CD14-positive monocyte (primary cell): ENCODE results near the gene GNAL. TPM values are rescaled to one million over a fixed set of nuclear protein-coding genes. Genes with fewer than 3 reads are reported as not detected.

Source experiments
- DNase-seq, 3 donors: peaks; one replicate each; pipeline ENCODE4 v3.0.0-alpha.2; 2011 to 2022
- H2AFZ ChIP-seq: 2 replicates; pipeline ENCODE4 v1.6.0; 2012; ENCODE audit warnings: mild to moderate bottlenecking, low read depth, low read length, inconsistent platforms; ENCODE audit not compliant: insufficient read depth, poor library complexity, severe bottlenecking
- H3K27ac ChIP-seq, 2 donors: 1 replicate in 1 of 2; 2 replicates in 1 of 2; pipeline ENCODE4 v1.5.1; 2012 to 2013; ENCODE audit warnings: low read length in 2 of 2, control low read depth in 1 of 2, inconsistent platforms in 1 of 2, low read depth in 1 of 2, mild to moderate bottlenecking in 1 of 2
- H3K27me3 ChIP-seq, 2 donors: one replicate each; pipeline versions ENCODE4 v1.6.0 to v1.6.1; 2011 to 2013; ENCODE audit warnings: low read length in 2 of 2; ENCODE audit not compliant: control insufficient read depth in 2 of 2, insufficient read depth in 2 of 2
- H3K36me3 ChIP-seq, 2 donors: replicated peaks in 1 of 2; 1 replicate in 1 of 2; 2 replicates in 1 of 2; pipeline versions ENCODE4 v1.5.1 to v1.6.1; 2012 to 2013; ENCODE audit warnings: low read length in 2 of 2, control low read depth in 1 of 2, inconsistent platforms in 1 of 2, mild to moderate bottlenecking in 1 of 2; ENCODE audit not compliant: insufficient read depth in 2 of 2, control insufficient read depth in 1 of 2
- H3K4me1 ChIP-seq, 2 donors: 1 replicate in 1 of 2; 2 replicates in 1 of 2; pipeline versions ENCODE4 v1.5.1 to v1.6.1; 2012 to 2013; ENCODE audit warnings: low read length in 2 of 2, control low read depth in 1 of 2, inconsistent platforms in 1 of 2, mild to moderate bottlenecking in 1 of 2, moderate library complexity in 1 of 2; ENCODE audit not compliant: insufficient read depth in 2 of 2, control insufficient read depth in 1 of 2
- H3K4me2 ChIP-seq: replicated peaks from 2 replicates; pipeline ENCODE3; 2012; ENCODE audit warnings: low read length, moderate library complexity, mild to moderate bottlenecking; ENCODE audit not compliant: poor library complexity, severe bottlenecking; ENCODE audit errors: extremely low read depth
- H3K4me3 ChIP-seq, 3 experiments: fragments of 200-600 bp in 1 of 3; sonication (generic) in 1 of 3; replicated peaks in 1 of 3; 1 replicate in 2 of 3; 2 replicates in 1 of 3; pipeline ENCODE4 v1.5.1; 2011 to 2013; ENCODE audit warnings: low read length in 3 of 3, mild to moderate bottlenecking in 3 of 3, control low read depth in 2 of 3, low read depth in 2 of 3, inconsistent platforms in 1 of 3, moderate library complexity in 1 of 3
- H3K79me2 ChIP-seq: 2 replicates; pipeline ENCODE4 v1.6.0; 2012; ENCODE audit warnings: mild to moderate bottlenecking, control low read depth, inconsistent platforms, low read length, moderate library complexity; ENCODE audit not compliant: insufficient read depth
- H3K9ac ChIP-seq: 2 replicates; pipeline ENCODE4 v1.6.0; 2017; ENCODE audit warnings: low read length, mild to moderate bottlenecking; ENCODE audit not compliant: insufficient read depth, poor library complexity, severe bottlenecking
- H3K9me3 ChIP-seq, 2 donors: replicated peaks in 1 of 2; 1 replicate in 1 of 2; 2 replicates in 1 of 2; pipeline versions ENCODE4 v1.5.1 to v1.6.1; 2012 to 2013; ENCODE audit warnings: low read length in 2 of 2, control low read depth in 1 of 2; ENCODE audit not compliant: control insufficient read depth in 1 of 2, insufficient read depth in 1 of 2
- H4K20me1 ChIP-seq: 2 replicates; pipeline ENCODE4 v1.6.0; 2012; ENCODE audit warnings: mild to moderate bottlenecking, low read length, control low read depth, moderate library complexity; ENCODE audit not compliant: insufficient read depth
- H3K27ac Mint-ChIP-seq, 7 donors: one replicate each; pipeline ENCODE4 v1.8.0; 2020; ENCODE audit warnings: mild to moderate bottlenecking in 7 of 7, mixed read lengths in 7 of 7, moderate library complexity in 6 of 7, inconsistent platforms in 2 of 7
- H3K27me3 Mint-ChIP-seq, 3 donors: one replicate each; pipeline ENCODE4 v1.8.0; 2021 to 2022; ENCODE audit warnings: low read depth in 3 of 3, mild to moderate bottlenecking in 3 of 3, mixed read lengths in 3 of 3, moderate library complexity in 3 of 3, inconsistent platforms in 1 of 3
- H3K36me3 Mint-ChIP-seq, 2 donors: one replicate each; pipeline ENCODE4 v1.8.0; 2020; ENCODE audit warnings: mixed read lengths in 2 of 2, inconsistent platforms in 1 of 2, mild to moderate bottlenecking in 1 of 2
- H3K4me1 Mint-ChIP-seq: one replicate; pipeline ENCODE4 v1.8.0; 2020; ENCODE audit warnings: mild to moderate bottlenecking, mixed read lengths
- H3K4me3 Mint-ChIP-seq, 2 donors: one replicate each; pipeline ENCODE4 v1.8.0; 2020; ENCODE audit warnings: mild to moderate bottlenecking in 2 of 2, mixed read lengths in 2 of 2, moderate library complexity in 1 of 2
- H3K9me3 Mint-ChIP-seq, 7 donors: one replicate each; pipeline ENCODE4 v1.8.0; 2020 to 2022; ENCODE audit warnings: mixed read lengths in 7 of 7, mild to moderate bottlenecking in 6 of 7, moderate library complexity in 6 of 7, inconsistent platforms in 2 of 7
- WGBS: methylation state at CpG from one replicate; pipeline ENCODE4 v1.1.5; 2013; ENCODE audit warnings: missing lambda C conversion rate; ENCODE audit not compliant: insufficient coverage; 5-methylcytosine and 5-hydroxymethylcytosine counted together
- intact Hi-C, 2 donors: fragments of 100-400 bp; cut with micrococcal nuclease; formaldehyde crosslinking; loops; one replicate each; pipeline versions ENCODE4 v1.15.0 to v1.15.1; 2023
- polyA plus RNA-seq, 3 donors: library from polyadenylated mRNA; depleted of rRNA in 1 of 3; unstranded in 2 of 3; stranded (reverse) in 1 of 3; fragments of 300-500 nt in 2 of 3; fragments of >200 nt in 1 of 3; fragmentation: Illumina TruSeq in 2 of 3; gene quantifications; 1 replicate in 2 of 3; 2 replicates in 1 of 3; pipeline ENCODE4 v1.2.3, GENCODE V29; 2012 to 2021
- TF ChIP-seq, protein P1 (sequence below): fragments of 200-600 bp; IDR thresholded peaks from one replicate; pipeline ENCODE4 v1.8.0; 2022; ENCODE audit warnings: antibody characterized with exemption, mild to moderate bottlenecking

GNAL gene
- polyA plus RNA-seq, 3 donors: 0.01 to 0.03 TPM; not detected in 1

DNA sequence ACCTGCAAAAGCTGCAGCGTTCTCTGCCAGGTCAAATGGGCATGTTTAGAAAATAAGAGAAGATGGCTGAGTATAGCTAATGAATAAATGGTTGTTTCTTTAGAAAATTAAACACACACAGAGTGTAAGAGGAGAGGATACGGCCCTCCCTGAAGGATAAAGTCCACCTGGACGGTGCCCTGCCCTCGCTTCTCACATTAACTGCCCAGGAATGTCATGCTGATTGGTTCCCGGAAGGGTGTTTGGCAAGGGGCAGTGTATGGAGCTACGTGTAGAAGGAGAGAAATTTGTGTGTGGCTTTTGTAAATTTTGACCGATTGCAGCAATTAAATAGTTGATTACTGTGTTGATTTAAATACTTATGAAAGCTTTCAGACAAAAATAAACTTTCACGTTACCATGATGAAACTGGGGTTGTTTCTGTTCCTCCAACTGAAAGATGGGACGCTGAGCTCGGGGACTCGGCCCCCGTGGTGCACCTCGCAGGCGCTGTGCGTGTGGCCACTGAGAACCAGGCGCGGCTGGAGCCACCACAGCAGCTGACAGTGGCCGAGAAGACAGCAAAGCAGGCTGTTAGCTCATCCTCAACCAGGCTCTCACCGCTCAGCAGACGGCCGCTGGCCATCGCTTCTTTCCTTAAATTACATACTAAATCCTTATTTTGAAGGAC, 196.3 kb downstream of the GNAL start:
- Mint-ChIP-seq H3K4me3 (peak overlapping the region; percentile 41 to 65), H3K27me3 (no peaks in the 10 kb centered on the region), H3K27ac (peak overlapping the region; percentile 88 to 95 (median 91)), H3K4me1 (peaks cover 53% of the 10 kb centered on the region), H3K9me3 (peaks cover 0 to 2% (median 0%) of the 10 kb centered on the region in 7 donors), H3K36me3 (peaks cover 56 to 71% of the 10 kb centered on the region in 2 donors)
- Histone ChIP-seq H4K20me1 (no peaks in the 10 kb centered on the region), H3K4me2 (peak overlapping the region; percentile 52), H3K4me1 (peaks cover 50 to 56% of the 10 kb centered on the region in 2 donors), H3K27me3 (no peaks in the 10 kb centered on the region), H3K36me3 (peaks cover 46 to 58% of the 10 kb centered on the region in 2 donors), H3K4me3 (peak overlapping the region in 1 of 3 experiments; percentile 51), H3K9me3 (no peaks in the 10 kb centered on the region), H3K9ac (peak overlapping the region; percentile 35), H3K27ac (peak overlapping the region; percentile 81 to 86), H2AFZ (peak overlapping the region; percentile 60), H3K79me2 (no peaks in the 10 kb centered on the region)
- intact Hi-C loops: no loop called here
- TF ChIP-seq, protein P1, sequence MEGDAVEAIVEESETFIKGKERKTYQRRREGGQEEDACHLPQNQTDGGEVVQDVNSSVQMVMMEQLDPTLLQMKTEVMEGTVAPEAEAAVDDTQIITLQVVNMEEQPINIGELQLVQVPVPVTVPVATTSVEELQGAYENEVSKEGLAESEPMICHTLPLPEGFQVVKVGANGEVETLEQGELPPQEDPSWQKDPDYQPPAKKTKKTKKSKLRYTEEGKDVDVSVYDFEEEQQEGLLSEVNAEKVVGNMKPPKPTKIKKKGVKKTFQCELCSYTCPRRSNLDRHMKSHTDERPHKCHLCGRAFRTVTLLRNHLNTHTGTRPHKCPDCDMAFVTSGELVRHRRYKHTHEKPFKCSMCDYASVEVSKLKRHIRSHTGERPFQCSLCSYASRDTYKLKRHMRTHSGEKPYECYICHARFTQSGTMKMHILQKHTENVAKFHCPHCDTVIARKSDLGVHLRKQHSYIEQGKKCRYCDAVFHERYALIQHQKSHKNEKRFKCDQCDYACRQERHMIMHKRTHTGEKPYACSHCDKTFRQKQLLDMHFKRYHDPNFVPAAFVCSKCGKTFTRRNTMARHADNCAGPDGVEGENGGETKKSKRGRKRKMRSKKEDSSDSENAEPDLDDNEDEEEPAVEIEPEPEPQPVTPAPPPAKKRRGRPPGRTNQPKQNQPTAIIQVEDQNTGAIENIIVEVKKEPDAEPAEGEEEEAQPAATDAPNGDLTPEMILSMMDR: no peak
- 3% methylated on average over 15 of the region's 22 CpGs for WGBS
- DNase-seq: peak; percentile 70 to 76 (median 73)

DNA sequence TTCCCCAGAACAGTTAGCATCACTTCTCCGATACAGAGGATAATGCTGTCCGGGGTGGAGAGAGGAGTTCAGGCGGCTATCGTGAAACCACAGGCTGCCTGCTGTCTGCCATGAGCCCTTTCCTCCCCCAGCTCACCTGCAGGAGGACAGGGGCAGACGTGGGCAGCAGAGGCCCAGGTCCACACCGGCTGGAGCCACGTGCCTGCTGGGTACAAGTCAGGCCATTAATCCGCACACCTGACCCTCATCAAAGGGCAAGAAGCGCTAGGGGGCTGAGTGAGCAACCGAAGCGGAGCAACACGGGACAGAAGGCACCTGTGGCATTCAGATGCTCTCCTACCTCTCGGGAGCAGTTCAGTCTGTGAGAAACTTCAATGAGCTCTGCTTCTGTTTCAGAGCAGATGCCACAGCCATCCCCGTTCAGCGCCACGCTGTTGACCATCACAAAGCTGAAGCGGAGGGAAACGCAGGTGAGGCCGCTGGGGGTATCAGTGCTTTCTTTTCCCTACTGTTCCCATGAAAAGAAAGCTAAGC, 197.6 kb downstream of the GNAL start:
- H3K9ac ChIP-seq: no peak overlapping the region
- TF ChIP-seq, protein P1: no peak
- no peaks in the 10 kb centered on the region for H3K27me3 Mint-ChIP-seq
- peak overlapping the region in 6 of 7 donors; percentile 60 to 90 (median 78) for H3K27ac Mint-ChIP-seq
- peaks cover 47 to 49% of the 10 kb centered on the region in 2 donors for H3K4me1 ChIP-seq
- H3K4me3 Mint-ChIP-seq: no peak overlapping the region
- no peaks in the 10 kb centered on the region for H4K20me1 ChIP-seq
- H3K27ac ChIP-seq: peak overlapping the region; percentile 7 to 35
- H3K4me2 ChIP-seq: no peak overlapping the region
- H3K36me3 Mint-ChIP-seq: peaks cover 53 to 69% of the 10 kb centered on the region in 2 donors
- H3K4me3 ChIP-seq: no peak overlapping the region
- no peaks in the 10 kb centered on the region for H3K27me3 ChIP-seq
- peaks cover 0 to 2% (median 0%) of the 10 kb centered on the region in 7 donors for H3K9me3 Mint-ChIP-seq
- no peak overlapping the region for H2AFZ ChIP-seq
- peaks cover 46 to 62% of the 10 kb centered on the region in 2 donors for H3K36me3 ChIP-seq
- intact Hi-C loops: no loop called here
- 96% methylated on average over 14 of the region's 19 CpGs for WGBS
- H3K4me1 Mint-ChIP-seq: peaks cover 47% of the 10 kb centered on the region
- no peaks in the 10 kb centered on the region for H3K9me3 ChIP-seq
- H3K79me2 ChIP-seq: no peaks in the 10 kb centered on the region
- DNase-seq: no peak
